ENCODE results near the gene ABCC9.

DNA sequence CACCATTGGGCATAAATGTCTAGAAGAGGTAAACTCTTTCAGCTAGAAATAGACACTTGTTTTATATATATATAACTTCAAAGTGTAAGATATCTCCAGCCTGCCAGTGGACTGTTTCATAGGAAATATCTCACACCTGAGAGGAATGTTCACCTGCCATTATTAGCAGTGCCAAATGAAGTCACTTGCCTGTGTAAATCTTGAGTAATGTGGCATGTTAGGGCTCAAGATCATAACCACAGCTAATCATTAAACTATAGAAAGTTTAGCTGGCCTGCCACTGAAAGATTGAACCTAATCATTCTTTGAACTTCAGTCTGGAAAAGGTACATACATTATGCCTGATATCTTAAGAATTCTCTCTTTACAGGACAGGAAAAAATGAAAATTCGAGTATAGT lies 141.2 kb downstream of the ABCC9 start:
- no peak for TF ChIP-seq POLR2A (IDR thresholded peaks at IDR 0.05)
- TF ChIP-seq, protein P1, sequence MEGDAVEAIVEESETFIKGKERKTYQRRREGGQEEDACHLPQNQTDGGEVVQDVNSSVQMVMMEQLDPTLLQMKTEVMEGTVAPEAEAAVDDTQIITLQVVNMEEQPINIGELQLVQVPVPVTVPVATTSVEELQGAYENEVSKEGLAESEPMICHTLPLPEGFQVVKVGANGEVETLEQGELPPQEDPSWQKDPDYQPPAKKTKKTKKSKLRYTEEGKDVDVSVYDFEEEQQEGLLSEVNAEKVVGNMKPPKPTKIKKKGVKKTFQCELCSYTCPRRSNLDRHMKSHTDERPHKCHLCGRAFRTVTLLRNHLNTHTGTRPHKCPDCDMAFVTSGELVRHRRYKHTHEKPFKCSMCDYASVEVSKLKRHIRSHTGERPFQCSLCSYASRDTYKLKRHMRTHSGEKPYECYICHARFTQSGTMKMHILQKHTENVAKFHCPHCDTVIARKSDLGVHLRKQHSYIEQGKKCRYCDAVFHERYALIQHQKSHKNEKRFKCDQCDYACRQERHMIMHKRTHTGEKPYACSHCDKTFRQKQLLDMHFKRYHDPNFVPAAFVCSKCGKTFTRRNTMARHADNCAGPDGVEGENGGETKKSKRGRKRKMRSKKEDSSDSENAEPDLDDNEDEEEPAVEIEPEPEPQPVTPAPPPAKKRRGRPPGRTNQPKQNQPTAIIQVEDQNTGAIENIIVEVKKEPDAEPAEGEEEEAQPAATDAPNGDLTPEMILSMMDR (IDR thresholded peaks at IDR 0.05), result no peak
